Coronary artery (tissue), 2 donors: Measurements from ENCODE around the gene SYNPR.

Source experiments
- DNase-seq: peaks from one replicate; pipeline ENCODE4 v3.0.0-alpha.2; 2017; ENCODE audit warnings: low spot score
- H3K27ac ChIP-seq, 2 donors: fragments of 200-600 bp; sonication (generic); one replicate each; pipeline ENCODE4 v1.5.1; 2016 to 2019
- H3K4me3 ChIP-seq: fragments of 200-600 bp; sonication (generic); 2 replicates; pipeline ENCODE4 v1.5.1; 2016; ENCODE audit warnings: mild to moderate bottlenecking, moderate library complexity
- CTCF ChIP-seq: fragments of 200-600 bp; sonication (generic); IDR thresholded peaks from one replicate; pipeline ENCODE4 v1.5.1; 2019; ENCODE audit warnings: antibody characterized with exemption

Gene SYNPR

GRCh38 chr3:63279005-63279841, 1.1 kb downstream of the SYNPR start:
- TF ChIP-seq CTCF = no peak
- no peak for DNase-seq
- no peak overlapping the region for H3K27ac ChIP-seq
- no peak overlapping the region for H3K4me3 ChIP-seq

GRCh38 chr3:63287610-63288009, 9.5 kb downstream of the SYNPR start:
- TF ChIP-seq CTCF = no peak
- no peak for DNase-seq
- Histone ChIP-seq H3K27ac (no peak overlapping the region), H3K4me3 (no peak overlapping the region)

GRCh38 chr3:63290686-63291085, 12.6 kb downstream of the SYNPR start:
- H3K27ac ChIP-seq = no peak overlapping the region
- H3K4me3 ChIP-seq = no peak overlapping the region
- DNase-seq = no peak
- no peak for TF ChIP-seq CTCF

- no peak for TF ChIP-seq CTCF
These were observed 16.2 kb downstream of the SYNPR start for GRCh38 chr3:63294332-63294731.

GRCh38 chr3:63295356-63295755, 17.2 kb downstream of the SYNPR start:
- Histone ChIP-seq H3K4me3 (no peak overlapping the region), H3K27ac (no peak overlapping the region)
- TF ChIP-seq CTCF = no peak
- no peak for DNase-seq

More at GRCh38 chr3:63294332-63294731, 16.2 kb downstream of the SYNPR start:
- H3K27ac ChIP-seq = no peak overlapping the region
- no peak overlapping the region for H3K4me3 ChIP-seq
- DNase-seq = no peak

GRCh38 chr3:63295806-63296205, 17.7 kb downstream of the SYNPR start:
- no peak for DNase-seq
- Histone ChIP-seq H3K4me3 (no peak overlapping the region), H3K27ac (no peak overlapping the region)
- TF ChIP-seq CTCF = no peak

- no peak for DNase-seq
- Histone ChIP-seq H3K27ac (no peak overlapping the region), H3K4me3 (no peak overlapping the region)
- no peak for TF ChIP-seq CTCF
These were observed 18.1 kb downstream of the SYNPR start for GRCh38 chr3:63296249-63296648.
